Stimulated activated CD4-positive, alpha-beta T cell treated with anti-CD3 and anti-CD28 coated beads, Interleukin-2, amount 100 ng/mL, for 24 hours (primary cell): ENCODE measurements around the gene RAI14.
A peak's percentile ranks its signal among the peaks of the same experiment; 100 is the strongest.

Experiments
- DNase-seq, 2 donors: peaks; one replicate each; pipeline ENCODE4 v3.0.0-alpha.2; 2020

RAI14 gene

GRCh38 chr5:34831303-34831702 is 175.2 kb downstream of the RAI14 start:
- no peak for DNase-seq

- DNase-seq = no peak
Observed at GRCh38 chr5:34832568-34832967, 176.4 kb downstream of the RAI14 start.

DNA sequence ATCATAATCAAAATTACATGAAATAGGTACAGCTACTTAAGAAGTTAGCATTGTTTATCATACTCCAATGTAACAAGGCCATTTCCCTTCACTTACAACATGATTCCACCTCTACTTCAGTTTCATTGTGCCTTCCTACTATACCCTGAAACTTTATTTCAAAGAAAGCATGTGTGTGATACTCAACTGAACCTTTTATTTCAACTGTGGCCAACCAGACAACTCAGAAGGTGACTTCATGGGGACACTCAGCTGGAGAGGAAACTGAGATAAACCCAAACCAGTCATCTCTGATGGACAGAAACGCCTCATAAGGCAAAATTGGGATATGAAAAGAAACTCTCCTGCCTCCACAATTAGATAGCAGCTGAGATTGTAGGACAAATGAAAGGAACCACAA is 177.0 kb downstream of the RAI14 start:
- no peak for DNase-seq

- DNase-seq = no peak
Observed at GRCh38 chr5:34833976-34834793, 178.1 kb downstream of the RAI14 start.

DNA sequence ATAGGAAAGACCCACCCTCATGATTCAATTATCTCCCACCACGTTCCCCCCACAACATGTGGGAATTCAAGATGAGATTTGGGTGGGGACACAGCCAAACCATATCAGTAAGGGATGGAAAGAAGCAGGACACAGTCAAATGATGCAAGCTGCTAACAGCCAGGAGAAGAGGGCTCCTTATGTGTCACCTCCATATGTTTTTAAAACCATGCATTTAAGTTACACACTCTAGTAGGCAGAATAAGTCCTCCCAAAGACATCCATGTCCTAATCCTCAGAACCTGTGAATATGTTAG is 178.6 kb downstream of the RAI14 start:
- DNase-seq = no peak

GRCh38 chr5:34835664-34836063 is 179.5 kb downstream of the RAI14 start:
- DNase-seq = no peak

DNA sequence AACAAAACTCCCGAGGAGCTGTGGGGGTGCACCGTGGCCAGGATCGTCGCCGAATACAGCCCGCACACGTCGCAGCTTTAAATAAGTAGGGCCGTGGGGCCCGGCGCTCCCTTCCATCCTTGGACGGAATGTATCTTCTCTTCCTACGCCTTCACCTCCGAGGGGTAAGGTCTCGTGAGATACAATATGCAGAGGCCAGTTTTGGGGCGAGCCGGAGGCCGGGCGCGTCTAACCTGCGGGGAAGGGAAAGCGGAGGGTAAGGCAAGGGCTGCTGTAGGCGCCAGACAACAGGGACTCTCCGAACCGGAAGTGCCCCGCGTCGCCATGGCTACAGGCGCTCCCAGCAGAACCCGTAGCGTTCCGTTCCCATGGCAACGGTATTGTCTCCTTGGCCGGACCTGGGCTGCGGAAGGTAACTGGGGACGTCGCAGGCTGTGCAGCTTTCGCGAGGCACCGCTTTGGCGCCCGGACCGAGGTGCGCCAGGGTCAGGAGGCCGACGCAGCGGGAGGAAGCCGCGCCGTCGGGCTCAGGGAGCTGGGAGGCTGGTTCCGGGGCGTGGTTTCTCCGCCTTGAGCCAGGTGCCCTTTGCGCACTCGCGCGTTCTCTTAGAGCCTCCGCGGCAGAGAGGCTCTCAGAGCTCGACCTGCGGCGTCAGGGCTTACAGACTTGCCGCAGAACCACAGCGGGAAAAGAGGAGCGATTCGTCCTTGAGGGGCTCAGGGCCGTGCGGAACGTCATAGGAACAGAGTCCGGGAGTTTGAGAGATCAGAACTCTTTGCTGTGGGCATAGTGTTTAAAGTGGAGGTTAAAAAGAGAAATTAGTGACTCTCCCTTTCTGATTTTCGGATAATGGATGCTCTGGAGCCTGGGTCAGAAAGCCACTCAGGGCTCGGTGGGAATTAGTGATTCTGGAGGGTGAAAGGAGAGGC is 182.9 kb downstream of the RAI14 start, which contains the start of gene TTC23L:
TSS of gene TTC23L (plus strand) at position 380 of the 930 bp plus-strand sequence. CDS start 1,508 bp downstream, outside the sequence.
- peak; percentile 88 to 90 for DNase-seq

- no peak for DNase-seq
Observed at GRCh38 chr5:34841816-34842215, 185.7 kb downstream of the RAI14 start.

DNA sequence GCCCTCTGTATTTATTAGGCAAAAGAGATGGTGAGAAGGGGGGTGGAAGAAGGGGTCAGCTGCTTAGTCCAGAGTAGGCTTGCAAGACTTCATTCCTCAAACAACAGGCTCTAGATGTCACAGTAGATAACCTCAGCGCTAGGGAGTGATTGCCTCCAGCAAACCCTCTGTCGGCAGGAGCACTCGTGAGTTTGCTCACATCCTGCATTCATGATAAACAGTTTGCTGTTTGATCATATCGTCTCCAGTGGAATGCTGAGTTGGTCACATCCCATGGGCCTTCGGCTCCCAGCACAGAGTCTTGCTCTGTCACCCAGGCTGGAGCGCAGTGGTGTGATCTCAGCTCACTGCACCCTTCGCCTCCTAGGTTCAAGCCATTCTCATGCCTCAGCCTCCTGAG is 186.4 kb downstream of the RAI14 start:
- no peak for DNase-seq

DNA sequence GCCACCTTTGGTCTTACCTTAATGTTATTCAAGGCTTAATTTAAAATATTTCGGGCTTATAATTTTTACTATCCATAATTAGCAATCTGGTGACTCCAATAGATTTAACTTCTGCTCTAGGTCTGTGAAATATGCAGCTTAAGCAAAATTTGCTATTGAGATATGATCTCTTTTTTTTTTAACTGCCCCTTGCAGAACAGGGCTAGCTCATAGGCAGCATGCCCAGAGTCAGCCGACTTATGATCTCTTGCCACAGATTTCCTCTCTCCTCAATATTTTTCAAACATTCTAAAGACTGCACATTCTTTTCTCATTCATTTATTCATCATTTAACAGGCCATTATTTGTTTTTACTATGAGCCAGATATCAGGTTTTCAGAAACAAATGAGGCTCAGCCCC is 187.4 kb downstream of the RAI14 start:
- no peak for DNase-seq

DNA sequence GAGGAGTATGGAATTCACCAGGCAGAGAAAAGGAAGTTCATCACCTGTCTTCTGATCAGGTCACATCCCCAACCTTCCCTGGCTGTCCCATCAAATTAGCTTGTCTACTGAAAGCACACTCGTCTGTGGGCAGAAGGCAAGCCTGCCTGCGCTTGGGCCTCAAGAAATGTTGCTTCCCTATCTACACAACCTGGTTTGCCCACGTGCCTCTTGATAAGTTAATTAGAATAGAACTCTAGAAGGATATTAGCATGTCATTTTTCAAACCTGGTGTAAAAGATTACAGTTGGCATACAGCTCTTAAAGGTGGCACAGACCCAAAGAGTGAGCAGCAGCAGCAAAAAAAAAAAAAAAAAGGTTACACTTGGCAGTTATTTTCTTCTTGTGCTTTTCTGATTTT is 188.0 kb downstream of the RAI14 start:
- DNase-seq = no peak

- DNase-seq = no peak
Observed at GRCh38 chr5:34844999-34845398, 188.9 kb downstream of the RAI14 start.

GRCh38 chr5:34847056-34847455 is 190.9 kb downstream of the RAI14 start:
- DNase-seq = no peak

DNA sequence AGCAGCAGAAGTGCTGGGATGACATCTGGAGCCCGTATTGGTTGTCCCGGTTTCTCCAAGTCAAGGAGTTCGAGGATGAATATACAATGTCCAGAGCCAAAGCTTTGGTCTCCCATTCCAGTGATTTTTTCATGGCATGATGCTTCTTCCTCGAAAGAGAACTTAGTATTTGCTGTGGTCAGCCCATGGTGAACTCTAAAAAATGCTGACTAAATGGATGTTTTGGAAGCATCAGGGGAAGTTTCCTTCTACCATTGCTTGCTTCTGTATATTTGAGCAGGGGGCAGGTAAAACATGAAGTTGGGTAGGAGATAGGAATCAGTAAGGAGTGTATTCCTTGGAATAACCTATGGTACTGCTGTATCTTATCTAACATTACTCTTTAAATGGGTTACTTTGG is 191.4 kb downstream of the RAI14 start:
- DNase-seq = no peak

GRCh38 chr5:34848230-34848629 is 192.1 kb downstream of the RAI14 start:
- no peak for DNase-seq

- no peak for DNase-seq
Observed at GRCh38 chr5:34849253-34849652, 193.1 kb downstream of the RAI14 start.

DNA sequence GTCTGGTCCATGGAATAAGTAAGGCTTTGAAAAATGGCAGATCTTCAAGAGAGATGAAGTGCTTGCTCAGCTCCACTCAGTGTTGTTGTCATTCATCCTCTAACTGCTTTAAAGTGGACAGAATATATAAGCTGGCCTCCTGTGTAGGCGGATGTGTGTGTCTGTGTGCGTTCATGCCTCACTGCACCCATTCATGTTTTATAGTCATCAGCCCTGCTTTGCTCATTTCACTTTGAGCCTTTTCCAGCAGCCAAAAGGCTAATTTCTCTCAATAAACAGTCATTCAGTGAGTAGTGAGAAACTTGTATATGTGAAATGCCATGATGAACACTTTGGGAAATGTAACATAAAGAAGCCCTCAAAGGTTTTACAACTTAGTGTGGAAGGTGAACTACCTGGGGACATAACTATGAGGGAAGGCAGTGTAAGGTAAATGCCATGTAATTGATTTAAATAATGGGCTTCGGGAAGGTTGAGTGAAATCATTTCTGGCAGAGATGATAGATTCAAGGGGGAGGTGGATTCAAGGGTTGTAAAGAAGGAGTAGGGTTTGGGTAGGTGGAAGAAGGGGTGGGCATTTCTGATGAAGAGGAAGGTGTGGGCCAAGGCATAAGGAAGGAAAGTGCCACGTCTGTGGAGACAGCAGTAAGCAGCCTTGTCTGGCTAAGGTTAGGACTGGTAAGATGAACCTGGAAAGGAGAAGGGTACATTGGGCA is 198.5 kb downstream of the RAI14 start:
- no peak for DNase-seq

DNA sequence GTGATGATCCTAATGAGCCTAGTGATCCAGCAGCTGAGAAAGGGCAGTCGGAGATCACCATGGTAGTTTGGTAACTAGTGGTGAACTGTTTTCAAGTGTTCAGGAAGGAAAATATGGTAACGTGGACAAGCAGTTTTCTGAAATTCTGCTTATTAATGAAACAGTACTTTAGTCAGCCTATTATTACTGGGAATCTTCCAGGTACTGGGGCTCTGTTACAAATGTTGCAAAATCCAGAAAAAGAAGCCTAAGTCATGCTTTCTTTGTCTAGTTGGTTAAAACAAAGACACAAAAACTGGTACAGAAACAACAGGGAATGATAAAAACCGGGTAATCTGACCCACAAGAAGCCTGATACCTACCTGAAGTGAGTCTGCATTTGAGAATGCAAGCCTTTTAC is 201.0 kb downstream of the RAI14 start:
- no peak for DNase-seq

DNA sequence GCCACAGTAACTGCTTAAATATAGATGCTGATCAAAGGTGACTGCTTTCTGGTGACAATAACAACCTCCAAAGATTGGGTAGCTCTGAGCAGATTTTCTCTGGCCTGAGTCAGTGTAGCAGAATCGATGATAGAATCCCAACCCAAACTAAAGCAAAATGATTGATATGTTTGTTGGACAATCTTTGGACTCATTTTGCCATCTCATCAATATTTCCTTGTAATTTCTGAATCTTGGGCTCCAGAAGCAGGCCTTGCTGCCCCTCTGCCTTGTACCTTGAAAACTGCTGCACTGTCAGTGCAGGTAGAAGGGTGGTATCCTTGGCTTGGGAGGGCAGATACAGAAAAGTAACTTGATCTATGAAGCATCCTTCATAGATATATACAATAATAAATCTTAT is 201.8 kb downstream of the RAI14 start:
- no peak for DNase-seq

DNA sequence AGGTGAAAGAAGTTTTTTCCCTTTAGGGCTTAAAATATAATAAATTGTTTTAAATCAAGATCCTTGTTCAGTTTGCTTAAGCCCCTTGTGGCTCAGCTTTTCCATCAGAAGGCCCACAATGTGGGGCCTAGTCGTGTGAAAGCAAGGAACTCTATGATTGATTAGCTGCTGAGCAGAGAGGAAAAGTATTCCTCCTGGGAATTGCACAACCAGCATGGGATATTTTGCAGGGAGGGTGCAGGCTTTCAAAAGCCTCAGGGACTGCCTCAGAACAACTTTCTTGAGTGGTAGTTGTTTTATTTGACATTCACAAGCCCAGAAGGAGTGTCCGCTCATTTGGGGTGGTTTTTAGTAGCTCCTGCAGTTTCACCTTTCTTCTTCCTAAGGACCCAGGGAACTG is 202.7 kb downstream of the RAI14 start:
- no peak for DNase-seq

DNA sequence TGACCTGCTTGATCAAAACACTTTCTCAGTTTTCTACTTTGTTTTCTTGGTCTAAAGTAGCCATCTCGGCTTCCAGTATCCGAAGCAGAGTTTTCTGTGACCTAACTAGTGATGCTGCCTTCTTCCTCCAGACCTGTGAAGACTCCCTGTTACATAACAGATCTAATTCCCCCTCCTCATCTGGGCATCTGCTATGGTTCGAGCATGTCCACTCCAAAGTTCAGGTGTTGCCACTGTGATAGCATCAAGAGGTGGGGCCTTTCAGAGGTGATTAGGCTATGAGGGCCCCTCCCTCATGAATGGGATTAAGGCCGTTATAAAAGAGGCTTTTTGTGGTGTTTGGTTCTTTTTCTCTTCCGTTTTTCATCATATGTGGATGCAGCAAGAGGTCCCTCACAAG is 203.1 kb downstream of the RAI14 start:
- DNase-seq = no peak

GRCh38 chr5:34863946-34864345 is 207.8 kb downstream of the RAI14 start:
- DNase-seq = no peak

DNA sequence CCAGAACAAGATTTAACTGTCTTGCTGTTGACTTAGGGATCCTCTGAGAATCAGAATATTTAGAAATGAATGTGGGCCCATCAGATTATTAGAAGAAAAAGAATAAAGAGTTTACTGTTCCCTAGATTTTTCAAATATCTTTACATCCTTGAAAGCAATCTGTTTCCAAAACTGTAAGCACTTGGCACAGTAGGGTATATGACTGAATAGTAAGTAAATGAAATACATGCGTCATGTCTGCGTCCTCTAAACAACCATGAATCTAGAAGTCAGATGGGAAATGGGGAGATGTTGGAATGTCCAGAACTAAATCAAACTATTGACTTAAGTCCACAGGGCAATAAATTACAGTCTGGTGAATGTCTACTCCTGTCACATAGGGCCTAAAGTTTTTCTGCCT is 209.0 kb downstream of the RAI14 start:
- no peak for DNase-seq
